H9 (cell line): ENCODE data around the gene PERM1. TPM values are rescaled to one million over a fixed set of nuclear protein-coding genes. Genes with fewer than 3 reads are reported as not detected.

Source experiments
- DNase-seq: peaks from one replicate; pipeline ENCODE4 v3.0.0-alpha.2; 2017
- H2AFZ ChIP-seq: one replicate; pipeline ENCODE4 v1.6.1; 2013; ENCODE audit warnings: mild to moderate bottlenecking, low read length, control low read depth, moderate library complexity
- H2AK5ac ChIP-seq: 2 replicates; pipeline ENCODE4 v1.6.1; 2013; ENCODE audit warnings: low read length, control low read depth, mixed read lengths; ENCODE audit not compliant: insufficient read length
- H2BK120ac ChIP-seq: one replicate; pipeline ENCODE4 v1.6.1; 2013; ENCODE audit warnings: low read depth, mild to moderate bottlenecking, low read length, control low read depth, inconsistent platforms; ENCODE audit not compliant: poor library complexity, severe bottlenecking
- H2BK12ac ChIP-seq: 2 replicates; pipeline ENCODE4 v1.6.1; 2013; ENCODE audit warnings: low read length, control low read depth, mixed read lengths, low read depth; ENCODE audit not compliant: insufficient read length
- H2BK15ac ChIP-seq: 2 replicates; pipeline ENCODE4 v1.6.1; 2013; ENCODE audit warnings: low read depth, low read length, control low read depth
- H2BK20ac ChIP-seq: one replicate; pipeline ENCODE4 v1.6.1; 2013; ENCODE audit warnings: low read depth, mild to moderate bottlenecking, low read length, control low read depth, inconsistent platforms; ENCODE audit not compliant: poor library complexity, severe bottlenecking
- H2BK5ac ChIP-seq: 2 replicates; pipeline ENCODE4 v1.6.1; 2013; ENCODE audit warnings: low read length, control low read depth, mixed read lengths; ENCODE audit not compliant: insufficient read length
- H3K14ac ChIP-seq: 2 replicates; pipeline ENCODE4 v1.6.1; 2013; ENCODE audit warnings: low read length, control low read depth; ENCODE audit not compliant: insufficient read depth
- H3K18ac ChIP-seq: 2 replicates; pipeline ENCODE4 v1.6.1; 2013; ENCODE audit warnings: low read depth, mild to moderate bottlenecking, mixed read lengths, low read length, control low read depth; ENCODE audit not compliant: insufficient read length
- H3K23ac ChIP-seq: 2 replicates; pipeline ENCODE4 v1.6.1; 2013; ENCODE audit warnings: low read length, control low read depth, mixed read lengths, low read depth; ENCODE audit not compliant: insufficient read length
- H3K23me2 ChIP-seq: 2 replicates; pipeline ENCODE4 v1.6.1; 2013; ENCODE audit warnings: low read depth, mild to moderate bottlenecking, mixed read lengths, low read length, control low read depth; ENCODE audit not compliant: insufficient read length, poor library complexity, severe bottlenecking
- H3K27ac ChIP-seq: 2 replicates; pipeline ENCODE4 v1.5.1; 2013; ENCODE audit warnings: low read length, control low read depth, mixed read lengths, low read depth; ENCODE audit not compliant: insufficient read length
- H3K27me3 ChIP-seq: 2 replicates; pipeline ENCODE4 v1.6.1; 2013; ENCODE audit warnings: low read length, control low read depth, inconsistent platforms; ENCODE audit not compliant: insufficient read depth
- H3K4ac ChIP-seq: 2 replicates; pipeline ENCODE4 v1.6.1; 2013; ENCODE audit warnings: low read depth, mild to moderate bottlenecking, control low read depth, inconsistent platforms, low read length, moderate library complexity
- H3K4me1 ChIP-seq: 2 replicates; pipeline ENCODE4 v1.6.1; 2013; ENCODE audit warnings: low read length, control low read depth, inconsistent platforms; ENCODE audit not compliant: insufficient read depth
- H3K4me2 ChIP-seq: 2 replicates; pipeline ENCODE4 v1.6.1; 2013; ENCODE audit warnings: low read length, control low read depth, mixed read lengths; ENCODE audit not compliant: insufficient read length, insufficient read depth
- H3K56ac ChIP-seq: 2 replicates; pipeline ENCODE4 v1.6.1; 2013; ENCODE audit warnings: low read depth, mild to moderate bottlenecking, mixed read lengths, low read length, control low read depth; ENCODE audit not compliant: insufficient read length
- H3K79me1 ChIP-seq: 2 replicates; pipeline ENCODE4 v1.6.1; 2013; ENCODE audit warnings: low read depth, mild to moderate bottlenecking, moderate library complexity, low read length, control low read depth, inconsistent platforms; ENCODE audit not compliant: insufficient read depth, poor library complexity, severe bottlenecking
- H3K79me2 ChIP-seq: 2 replicates; pipeline ENCODE4 v1.6.1; 2013; ENCODE audit warnings: low read length, control low read depth, inconsistent platforms; ENCODE audit not compliant: insufficient read depth
- H3K9ac ChIP-seq: 2 replicates; pipeline ENCODE4 v1.6.1; 2013; ENCODE audit warnings: low read length, control low read depth, mixed read lengths; ENCODE audit not compliant: insufficient read length; ENCODE audit errors: extremely low read depth
- H3K9me3 ChIP-seq: one replicate; pipeline ENCODE4 v1.6.1; 2013; ENCODE audit warnings: low read depth, low read length, inconsistent platforms; ENCODE audit not compliant: control insufficient read depth
- H3T11ph ChIP-seq: one replicate; pipeline ENCODE4 v1.6.1; 2013; ENCODE audit warnings: mild to moderate bottlenecking, low read length, control low read depth, inconsistent platforms
- H4K20me1 ChIP-seq: one replicate; pipeline ENCODE4 v1.6.1; 2013; ENCODE audit not compliant: control insufficient read depth, insufficient read length, insufficient read depth
- H4K5ac ChIP-seq: 2 replicates; pipeline ENCODE4 v1.6.1; 2013; ENCODE audit warnings: low read depth, mild to moderate bottlenecking, mixed read lengths, low read length, control low read depth; ENCODE audit not compliant: insufficient read length
- H4K8ac ChIP-seq: replicated peaks from 2 replicates; pipeline ENCODE4 v1.6.1; 2013; ENCODE audit warnings: low read length, control low read depth, mixed read lengths, low read depth; ENCODE audit not compliant: insufficient read length
- H4K91ac ChIP-seq: 2 replicates; pipeline ENCODE4 v1.6.1; 2013; ENCODE audit warnings: low read depth, mild to moderate bottlenecking, moderate library complexity, mixed read lengths, low read length, control low read depth; ENCODE audit not compliant: insufficient read length
- H3K27ac Mint-ChIP-seq, 3 experiments: 2 replicates in 2 of 3; 3 replicates in 1 of 3; pipeline ENCODE4 v1.8.0; 2020 to 2021; ENCODE audit warnings: mixed read lengths in 3 of 3, mild to moderate bottlenecking in 1 of 3, moderate library complexity in 1 of 3
- H3K27me3 Mint-ChIP-seq: 2 replicates; pipeline ENCODE4 v1.8.0; 2021; ENCODE audit warnings: low read depth, mild to moderate bottlenecking, moderate library complexity, mixed read lengths
- H3K36me3 Mint-ChIP-seq, 3 experiments: 2 replicates in 2 of 3; 3 replicates in 1 of 3; pipeline ENCODE4 v1.8.0; 2020 to 2021; ENCODE audit warnings: low read depth in 3 of 3, mixed read lengths in 3 of 3; ENCODE audit not compliant: insufficient read depth in 1 of 3
- H3K4me1 Mint-ChIP-seq, 2 experiments: 2 replicates each; pipeline ENCODE4 v1.8.0; 2020; ENCODE audit warnings: mixed read lengths in 2 of 2
- H3K4me3 Mint-ChIP-seq, 2 experiments: 2 replicates in 1 of 2; 3 replicates in 1 of 2; pipeline ENCODE4 v1.8.0; 2020 to 2021; ENCODE audit warnings: mild to moderate bottlenecking in 2 of 2, mixed read lengths in 2 of 2, moderate library complexity in 1 of 2
- H3K9me3 Mint-ChIP-seq, 2 experiments: 2 replicates in 1 of 2; 3 replicates in 1 of 2; pipeline ENCODE4 v1.8.0; 2020; ENCODE audit warnings: mild to moderate bottlenecking in 2 of 2, mixed read lengths in 2 of 2, moderate library complexity in 1 of 2
- CTCF ChIP-seq: fragments of 200-600 bp; sonication (generic); conservative IDR thresholded peaks from 3 replicates; pipeline ENCODE4 v1.8.0; 2021; ENCODE audit warnings: antibody characterized with exemption, mild to moderate bottlenecking
- WGBS: extraction: QIAGEN DNeasy Blood & Tissue Kit; methylation state at CpG from one replicate; pipeline ENCODE4 v1.1.7; 2013; ENCODE audit warnings: missing lambda C conversion rate, low lambda C conversion rate, mixed read lengths; ENCODE audit not compliant: insufficient read length; ENCODE audit errors: extremely low coverage; 5-methylcytosine and 5-hydroxymethylcytosine counted together
- total RNA-seq: library from RNA; stranded (reverse); gene quantifications from 2 replicates; pipeline ENCODE4 v1.2.1, GENCODE V29; 2021

The PERM1 gene
- total RNA-seq, 1 experiment from 2014 or later = not detected

- Histone ChIP-seq H3K18ac (no peak overlapping the region), H3K4ac (no peak overlapping the region), H2AFZ (no peak overlapping the region), H3K27me3 (peaks cover 11% of the 10 kb centered on the region), H3K4me2 (no peak overlapping the region), H3K56ac (no peak overlapping the region), H2BK5ac (no peak overlapping the region), H3K79me2 (no peaks in the 10 kb centered on the region), H4K5ac (no peak overlapping the region), H2BK15ac (no peak overlapping the region), H3K9me3 (no peaks in the 10 kb centered on the region), H4K20me1 (no peaks in the 10 kb centered on the region), H2BK20ac (no peak overlapping the region), H2BK120ac (no peak overlapping the region), H3K79me1 (no peaks in the 10 kb centered on the region), H3K23me2 (peaks cover 3% of the 10 kb centered on the region), H3K4me1 (no peaks in the 10 kb centered on the region), H3K23ac (no peak overlapping the region), H4K8ac (no peak overlapping the region), H3K14ac (no peak overlapping the region), H2AK5ac (no peak overlapping the region), H3K9ac (no peak overlapping the region), H2BK12ac (no peak overlapping the region), H3T11ph (no peak overlapping the region), H4K91ac (no peak overlapping the region), H3K27ac (no peak overlapping the region)
- no peak for TF ChIP-seq CTCF
- H3K4me1 Mint-ChIP-seq = peaks cover 0 to 20% of the 10 kb centered on the region in 2 experiments; a peak in 2 of 4 replicates
- no peak overlapping the region for H3K27ac Mint-ChIP-seq
- DNase-seq = no peak
- H3K36me3 Mint-ChIP-seq = peaks cover 28 to 61% (median 51%) of the 10 kb centered on the region in 3 experiments; a peak in 6 of 7 replicates
- no CpG with 5 or more reads among the region's 29 CpGs for WGBS
- H3K9me3 Mint-ChIP-seq = no peaks in the 10 kb centered on the region; a peak in 1 of 5 replicates
- H3K4me3 Mint-ChIP-seq = no peak overlapping the region
- peaks cover 19% of the 10 kb centered on the region for H3K27me3 Mint-ChIP-seq
These were observed 36.0 kb downstream of the PERM1 start for GRCh38 chr1:945688-946556.
